HepG2 (cell line): ENCODE data around the gene YTHDF1. TPM values are rescaled to one million over a fixed set of nuclear protein-coding genes. Genes with fewer than 3 reads are reported as not detected.

Experiments
- CENPT ChIP-seq: sonication (generic); formaldehyde crosslinking; IDR thresholded peaks from 2 replicates; pipeline ENCODE4 v1.8.0; 2022; ENCODE audit warnings: low read depth, mild to moderate bottlenecking, moderate library complexity, missing genetic modification reagents
- CSRNP1 ChIP-seq: sonication (generic); formaldehyde crosslinking; IDR thresholded peaks from 2 replicates; pipeline ENCODE4 v1.8.1; 2023; ENCODE audit warnings: mild to moderate bottlenecking, missing genetic modification reagents
- DRAP1 ChIP-seq: IDR thresholded peaks from 2 replicates; pipeline ENCODE4 v1.6.1; 2016; ENCODE audit warnings: missing genetic modification reagents, missing compliant biosample characterization
- FOXM1 ChIP-seq: sonication (generic); formaldehyde crosslinking; IDR thresholded peaks from 2 replicates; pipeline ENCODE4 v1.5.0; 2020; ENCODE audit warnings: missing genetic modification reagents
- HDAC2 ChIP-seq: sonication (generic); formaldehyde crosslinking; IDR thresholded peaks from 2 replicates; pipeline ENCODE4 v1.4.0; 2020; ENCODE audit warnings: missing genetic modification reagents
- HNF4G ChIP-seq, 2 experiments: sonication (generic) in 1 of 2; formaldehyde crosslinking in 1 of 2; IDR thresholded peaks; 2 replicates each; pipeline versions ENCODE4 v1.4.0 to v1.6.1; 2011 to 2020; ENCODE audit warnings: borderline replicate concordance in 2 of 2, low read depth in 2 of 2, mild to moderate bottlenecking in 2 of 2, low read length in 1 of 2, missing genetic modification reagents in 1 of 2, moderate library complexity in 1 of 2
- HNRNPL ChIP-seq: fragments of 200-400 bp; formaldehyde crosslinking; IDR thresholded peaks from 2 replicates; pipeline ENCODE4 v1.6.1; 2017; ENCODE audit warnings: mild to moderate bottlenecking, low read depth, low read length
- JUN ChIP-seq: sonication (generic); formaldehyde crosslinking; IDR thresholded peaks from 2 replicates; pipeline ENCODE4 v1.4.0; 2020; ENCODE audit warnings: mild to moderate bottlenecking, missing genetic modification reagents
- KLF16 ChIP-seq, 2 experiments: sonication (generic) in 1 of 2; formaldehyde crosslinking in 1 of 2; IDR thresholded peaks; 2 replicates each; pipeline versions ENCODE4 v1.6.1 to v1.8.0; 2016 to 2023; ENCODE audit warnings: missing genetic modification reagents in 2 of 2, missing compliant biosample characterization in 1 of 2
- MAZ ChIP-seq, 2 experiments: sonication (generic) in 1 of 2; formaldehyde crosslinking in 1 of 2; IDR thresholded peaks; 2 replicates each; pipeline versions ENCODE4 v1.5.0 to v1.6.1; 2012 to 2020; ENCODE audit warnings: low read depth in 2 of 2, mild to moderate bottlenecking in 2 of 2, borderline replicate concordance in 1 of 2, improper control_type of control experiment in 1 of 2, low read length in 1 of 2, missing genetic modification reagents in 1 of 2, moderate library complexity in 1 of 2
- MED8 ChIP-seq: sonication (generic); formaldehyde crosslinking; IDR thresholded peaks from 2 replicates; pipeline ENCODE4 v1.8.1; 2023; ENCODE audit warnings: mild to moderate bottlenecking, missing genetic modification reagents; ENCODE audit not compliant: insufficient replicate concordance
- NAIF1 ChIP-seq: sonication (generic); formaldehyde crosslinking; IDR thresholded peaks from 2 replicates; pipeline ENCODE4 v1.5.0; 2020; ENCODE audit warnings: mild to moderate bottlenecking, missing genetic modification reagents, borderline replicate concordance
- NCOA2 ChIP-seq: sonication (generic); formaldehyde crosslinking; IDR thresholded peaks from 2 replicates; pipeline ENCODE4 v1.8.0; 2022; ENCODE audit warnings: inconsistent platforms
- PHF8 ChIP-seq: sonication (generic); formaldehyde crosslinking; IDR thresholded peaks from 2 replicates; pipeline ENCODE4 v1.5.0; 2020; ENCODE audit warnings: missing genetic modification reagents
- RARG ChIP-seq: sonication (generic); formaldehyde crosslinking; IDR thresholded peaks from 2 replicates; pipeline ENCODE4 v1.4.0; 2020; ENCODE audit warnings: low read depth, mild to moderate bottlenecking, missing genetic modification reagents
- TGIF2 ChIP-seq: IDR thresholded peaks from 2 replicates; pipeline ENCODE4 v1.6.1; 2016; ENCODE audit warnings: control low read depth, missing compliant biosample characterization
- TIGD3 ChIP-seq: sonication (generic); formaldehyde crosslinking; IDR thresholded peaks from 2 replicates; pipeline ENCODE4 v1.5.1; 2020; ENCODE audit warnings: mild to moderate bottlenecking, missing genetic modification reagents, borderline replicate concordance
- TOE1 ChIP-seq: sonication (generic); formaldehyde crosslinking; IDR thresholded peaks from 2 replicates; pipeline ENCODE4 v1.4.0; 2020; ENCODE audit warnings: mild to moderate bottlenecking, missing genetic modification reagents
- ZFP36 ChIP-seq: fragments of 150-350 bp; IDR thresholded peaks from 2 replicates; pipeline ENCODE4 v1.6.1; 2018; ENCODE audit warnings: borderline replicate concordance, low read length, low read depth; ENCODE audit not compliant: partially characterized antibody
- ZNF136 ChIP-seq: sonication (generic); formaldehyde crosslinking; IDR thresholded peaks from 2 replicates; pipeline ENCODE4 v1.8.1; 2022; ENCODE audit warnings: low read depth, mild to moderate bottlenecking, moderate library complexity, missing genetic modification reagents
- ZNF263 ChIP-seq: sonication (generic); formaldehyde crosslinking; IDR thresholded peaks from 2 replicates; pipeline ENCODE4 v1.4.0; 2020; ENCODE audit warnings: missing genetic modification reagents
- ZNF326 ChIP-seq: sonication (generic); formaldehyde crosslinking; IDR thresholded peaks from 2 replicates; pipeline ENCODE4 v1.4.0; 2020; ENCODE audit warnings: missing genetic modification reagents, borderline replicate concordance
- ZNF432 ChIP-seq: sonication (generic); formaldehyde crosslinking; IDR thresholded peaks from 2 replicates; pipeline ENCODE4 v1.5.0; 2020; ENCODE audit warnings: missing genetic modification reagents, mild to moderate bottlenecking, borderline replicate concordance
- ZNF468 ChIP-seq: sonication (generic); formaldehyde crosslinking; IDR thresholded peaks from 2 replicates; pipeline ENCODE4 v1.8.0; 2022; ENCODE audit warnings: mild to moderate bottlenecking, moderate library complexity, missing genetic modification reagents
- ZNF619 ChIP-seq: sonication (generic); formaldehyde crosslinking; IDR thresholded peaks from 2 replicates; pipeline ENCODE4 v1.4.0; 2020; ENCODE audit warnings: mild to moderate bottlenecking, missing genetic modification reagents
- ZNF878 ChIP-seq: sonication (generic); formaldehyde crosslinking; IDR thresholded peaks from 2 replicates; pipeline ENCODE4 v1.8.1; 2023; ENCODE audit warnings: mild to moderate bottlenecking, missing genetic modification reagents, moderate library complexity
- polyA plus RNA-seq, 8 experiments: library from polyadenylated mRNA; depleted of rRNA in 3 of 8; stranded (reverse) in 7 of 8; unstranded in 1 of 8; fragments of >200 nt; fragmentation: Illumina TruSeq in 4 of 8; extraction: Trizol in 4 of 8; gene quantifications; 2 replicates each; pipeline versions ENCODE4 v1.2.1 to v1.2.3, GENCODE V29; 2011 to 2016; ENCODE audit warnings: low read depth in 4 of 8, missing spikeins in 1 of 8, mixed read lengths in 1 of 8; ENCODE audit not compliant: insufficient read depth in 1 of 8
- total RNA-seq, 5 experiments: library from RNA; depleted of rRNA; stranded (reverse); fragments of >200 nt; fragmentation: Illumina TruSeq; extraction: Trizol; gene quantifications; 2 replicates each; pipeline ENCODE4 v1.2.3, GENCODE V29; 2016; ENCODE audit warnings: low read depth in 1 of 5

Gene YTHDF1
- total and polyA plus RNA-seq, 2 of the 13 experiments (the other 11 are each of a cell fraction or from before 2014, with no cell fraction given): 34.5 to 37.7 TPM

GRCh38 chr20:63230800-63231268 is 14.9 kb upstream of the YTHDF1 start (continued):
- TF ChIP-seq TOE1 (CRISPR knock-in tag) (no peak), ZNF136 (CRISPR knock-in tag) (no peak), ZFP36 (no peak), CENPT (CRISPR knock-in tag) (0 out of 2 replicates have a peak, but pooled peaks have one; percentile 52), PHF8 (peak; percentile 28; the same call in 1 of the 2 replicates), CSRNP1 (no peak), DRAP1 (peak; percentile 34; the same call in 1 of the 2 replicates), FOXM1 (no peak), ZNF878 (no peak), NAIF1 (no peak), HDAC2 (CRISPR knock-in tag) (peak; percentile 49; the same call in 1 of the 2 replicates), ZNF619 (CRISPR knock-in tag) (no peak), KLF16 (CRISPR knock-in tag; IDR thresholded peaks at IDR 0.05) (no peak), MAZ (IDR thresholded peaks at IDR 0.05; ENCODE audit: borderline replicate concordance, low read depth, low read length) (no peak), MAZ (CRISPR knock-in tag; IDR thresholded peaks at IDR 0.05; ENCODE audit: low read depth) (peak; percentile 53; the same call in 1 of the 2 replicates), JUN (CRISPR knock-in tag) (no peak), MED8 (no peak), TGIF2 (CRISPR knock-in tag) (0 out of 2 replicates have a peak, but pooled peaks have one; percentile 51), HNRNPL (0 out of 2 replicates have a peak, but pooled peaks have one; percentile 60), ZNF432 (CRISPR knock-in tag) (no peak), RARG (CRISPR knock-in tag) (no peak), ZNF263 (peak; percentile 92), HNF4G (IDR thresholded peaks at IDR 0.05; ENCODE audit: borderline replicate concordance, low read depth, low read length) (no peak), HNF4G (CRISPR knock-in tag; IDR thresholded peaks at IDR 0.05; ENCODE audit: borderline replicate concordance, low read depth) (no peak), TIGD3 (no peak), ZNF468 (CRISPR knock-in tag) (no peak), NCOA2 (CRISPR knock-in tag) (no peak), ZNF326 (CRISPR knock-in tag) (no peak)
